Epithelial cell of proximal tubule (primary cell): Measurements from ENCODE around the gene THBS1. TPM values are rescaled to one million over a fixed set of nuclear protein-coding genes. Genes with fewer than 3 reads are reported as not detected.

Source experiments
- DNase-seq: peaks from one replicate; pipeline ENCODE4 v3.0.0-alpha.2; 2011; ENCODE audit warnings: low read depth
- H3K4me3 ChIP-seq: 2 replicates; pipeline ENCODE4 v1.5.1; 2011; ENCODE audit warnings: low read depth, mild to moderate bottlenecking, low read length
- total RNA-seq: library from RNA; depleted of rRNA; stranded (reverse); fragments of >200 nt; gene quantifications from 2 replicates; pipeline ENCODE4 v1.2.3, GENCODE V29; 2015
- TF ChIP-seq, protein P1 (sequence below): conservative IDR thresholded peaks from 2 replicates; pipeline ENCODE4 v1.5.1; 2012; ENCODE audit warnings: low read depth, mild to moderate bottlenecking, low read length

Gene THBS1
- total RNA-seq, 1 donor from 2014 or later = 61.7 TPM

GRCh38 chr15:39565851-39566250 is 15.0 kb upstream of the THBS1 start:
- H3K4me3 ChIP-seq = no peak overlapping the region
- TF ChIP-seq, protein P1, sequence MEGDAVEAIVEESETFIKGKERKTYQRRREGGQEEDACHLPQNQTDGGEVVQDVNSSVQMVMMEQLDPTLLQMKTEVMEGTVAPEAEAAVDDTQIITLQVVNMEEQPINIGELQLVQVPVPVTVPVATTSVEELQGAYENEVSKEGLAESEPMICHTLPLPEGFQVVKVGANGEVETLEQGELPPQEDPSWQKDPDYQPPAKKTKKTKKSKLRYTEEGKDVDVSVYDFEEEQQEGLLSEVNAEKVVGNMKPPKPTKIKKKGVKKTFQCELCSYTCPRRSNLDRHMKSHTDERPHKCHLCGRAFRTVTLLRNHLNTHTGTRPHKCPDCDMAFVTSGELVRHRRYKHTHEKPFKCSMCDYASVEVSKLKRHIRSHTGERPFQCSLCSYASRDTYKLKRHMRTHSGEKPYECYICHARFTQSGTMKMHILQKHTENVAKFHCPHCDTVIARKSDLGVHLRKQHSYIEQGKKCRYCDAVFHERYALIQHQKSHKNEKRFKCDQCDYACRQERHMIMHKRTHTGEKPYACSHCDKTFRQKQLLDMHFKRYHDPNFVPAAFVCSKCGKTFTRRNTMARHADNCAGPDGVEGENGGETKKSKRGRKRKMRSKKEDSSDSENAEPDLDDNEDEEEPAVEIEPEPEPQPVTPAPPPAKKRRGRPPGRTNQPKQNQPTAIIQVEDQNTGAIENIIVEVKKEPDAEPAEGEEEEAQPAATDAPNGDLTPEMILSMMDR = no peak
- DNase-seq = no peak

DNA sequence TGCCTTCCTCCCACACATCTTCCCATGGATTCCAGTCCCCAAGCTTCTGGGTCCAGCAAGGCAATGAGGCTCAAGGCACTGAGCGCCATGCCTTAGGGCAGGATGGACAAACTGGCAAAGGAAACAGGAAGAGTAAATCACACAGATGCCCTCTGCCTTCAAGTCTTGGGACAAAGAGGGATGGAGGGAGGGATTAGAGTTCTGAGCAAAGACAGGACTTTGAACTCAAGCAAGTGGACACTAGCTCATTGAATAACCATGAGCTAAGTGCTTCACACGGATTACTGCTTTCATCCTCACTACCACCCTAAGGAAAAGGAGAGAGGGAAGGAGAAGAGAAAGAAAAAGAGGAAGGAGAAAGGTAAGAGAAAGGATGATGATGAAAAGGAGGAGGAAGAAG is 7.6 kb upstream of the THBS1 start:
- TF ChIP-seq, protein P1 = no peak
- H3K4me3 ChIP-seq = no peak overlapping the region
- DNase-seq = no peak

DNA sequence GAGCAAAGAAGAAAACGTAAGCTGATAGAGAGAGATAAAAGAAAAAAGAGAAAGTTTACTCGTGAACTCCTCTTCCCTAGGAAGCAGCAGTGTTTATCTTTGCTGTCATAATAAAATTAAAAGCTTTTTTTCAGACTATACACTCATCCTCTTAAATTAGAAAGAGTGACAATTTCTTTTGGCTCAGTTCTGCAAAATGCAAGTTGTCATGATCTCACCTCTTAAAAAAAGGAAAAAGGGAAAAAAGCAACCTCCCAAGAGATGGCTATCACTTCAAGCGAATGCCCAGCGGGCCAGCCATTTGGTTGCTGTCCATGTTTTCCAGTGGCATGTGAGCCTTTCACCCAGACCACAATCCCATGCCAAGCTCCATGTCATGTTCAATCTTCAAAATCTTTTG is 7.0 kb upstream of the THBS1 start:
- DNase-seq = no peak
- TF ChIP-seq, protein P1 = no peak
- no peak overlapping the region for H3K4me3 ChIP-seq

DNA sequence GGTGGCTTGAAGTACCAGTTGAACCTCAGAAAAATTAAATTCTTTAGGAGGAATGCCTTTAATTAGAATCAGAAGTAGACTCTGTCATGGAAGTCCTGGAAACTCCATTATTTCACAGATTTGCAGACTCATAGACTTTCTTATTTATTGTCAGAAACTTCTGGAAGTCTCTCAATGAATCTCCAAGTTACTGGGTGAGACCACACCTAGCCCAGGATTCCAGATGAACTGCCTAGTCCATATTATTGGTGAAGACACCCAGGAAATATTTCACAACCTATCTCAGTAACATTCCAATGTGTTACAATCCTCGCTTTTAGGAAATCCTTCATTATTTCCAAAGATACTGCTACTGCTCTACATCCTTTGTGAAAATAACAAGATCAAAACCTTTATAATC is 6.5 kb upstream of the THBS1 start:
- DNase-seq = no peak
- TF ChIP-seq, protein P1 = no peak

GRCh38 chr15:39575180-39575579 is 5.7 kb upstream of the THBS1 start:
- TF ChIP-seq, protein P1 = no peak
- DNase-seq = no peak
- no peak overlapping the region for H3K4me3 ChIP-seq

More for the DNA sequence above, 6.5 kb upstream of the THBS1 start:
- H3K4me3 ChIP-seq = no peak overlapping the region

GRCh38 chr15:39578851-39579486 is 1.9 kb upstream of the THBS1 start:
- DNase-seq = no peak
- H3K4me3 ChIP-seq = peak overlapping the region; percentile 67
- TF ChIP-seq, protein P1 = peak; percentile 25

DNA sequence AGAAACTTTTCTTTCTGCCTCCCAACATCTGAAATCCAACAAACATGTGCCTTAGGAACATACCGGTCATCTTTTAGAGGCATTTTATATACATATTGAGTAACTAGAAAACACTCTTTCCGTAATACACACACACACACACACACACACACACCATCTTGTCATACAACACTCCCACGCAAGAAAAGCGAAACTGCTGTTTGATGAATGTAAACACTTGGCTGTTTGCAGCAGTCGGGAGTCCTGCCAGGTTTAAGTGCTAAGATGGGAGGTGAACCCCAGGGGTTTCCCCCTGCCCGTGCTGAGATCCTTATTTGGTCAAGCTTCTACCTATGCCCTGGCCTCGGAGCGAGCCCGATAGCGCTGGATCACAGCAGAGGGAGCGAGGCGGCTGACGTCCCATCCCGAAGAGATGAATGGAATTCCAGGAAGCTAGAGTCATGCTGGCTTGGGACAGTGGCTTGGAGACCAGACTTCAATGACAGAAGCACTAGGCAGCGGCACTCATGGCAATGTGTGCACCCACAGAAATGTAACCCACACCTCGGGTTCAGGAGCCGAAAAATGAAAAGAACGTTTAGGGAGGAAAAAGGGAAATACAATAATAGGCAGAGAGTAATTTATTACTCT is 1.3 kb upstream of the THBS1 start:
- DNase-seq = peak; percentile 75
- TF ChIP-seq, protein P1 = no peak
- H3K4me3 ChIP-seq = peak overlapping the region; percentile 67
